Amygdala (tissue), 56 donors: ENCODE data around the gene NFAT5.
"Not testable (repeated sequence)": the region's sequence is repeated elsewhere in the genome, so short reads cannot be mapped to it uniquely, and the experiment has no call there.

ENCODE experiments used
- DNase-seq, 56 donors: peaks; one replicate each; lab custom pipeline; 2025; lab: John Stamatoyannopoulos, UW

The NFAT5 gene, protein sequence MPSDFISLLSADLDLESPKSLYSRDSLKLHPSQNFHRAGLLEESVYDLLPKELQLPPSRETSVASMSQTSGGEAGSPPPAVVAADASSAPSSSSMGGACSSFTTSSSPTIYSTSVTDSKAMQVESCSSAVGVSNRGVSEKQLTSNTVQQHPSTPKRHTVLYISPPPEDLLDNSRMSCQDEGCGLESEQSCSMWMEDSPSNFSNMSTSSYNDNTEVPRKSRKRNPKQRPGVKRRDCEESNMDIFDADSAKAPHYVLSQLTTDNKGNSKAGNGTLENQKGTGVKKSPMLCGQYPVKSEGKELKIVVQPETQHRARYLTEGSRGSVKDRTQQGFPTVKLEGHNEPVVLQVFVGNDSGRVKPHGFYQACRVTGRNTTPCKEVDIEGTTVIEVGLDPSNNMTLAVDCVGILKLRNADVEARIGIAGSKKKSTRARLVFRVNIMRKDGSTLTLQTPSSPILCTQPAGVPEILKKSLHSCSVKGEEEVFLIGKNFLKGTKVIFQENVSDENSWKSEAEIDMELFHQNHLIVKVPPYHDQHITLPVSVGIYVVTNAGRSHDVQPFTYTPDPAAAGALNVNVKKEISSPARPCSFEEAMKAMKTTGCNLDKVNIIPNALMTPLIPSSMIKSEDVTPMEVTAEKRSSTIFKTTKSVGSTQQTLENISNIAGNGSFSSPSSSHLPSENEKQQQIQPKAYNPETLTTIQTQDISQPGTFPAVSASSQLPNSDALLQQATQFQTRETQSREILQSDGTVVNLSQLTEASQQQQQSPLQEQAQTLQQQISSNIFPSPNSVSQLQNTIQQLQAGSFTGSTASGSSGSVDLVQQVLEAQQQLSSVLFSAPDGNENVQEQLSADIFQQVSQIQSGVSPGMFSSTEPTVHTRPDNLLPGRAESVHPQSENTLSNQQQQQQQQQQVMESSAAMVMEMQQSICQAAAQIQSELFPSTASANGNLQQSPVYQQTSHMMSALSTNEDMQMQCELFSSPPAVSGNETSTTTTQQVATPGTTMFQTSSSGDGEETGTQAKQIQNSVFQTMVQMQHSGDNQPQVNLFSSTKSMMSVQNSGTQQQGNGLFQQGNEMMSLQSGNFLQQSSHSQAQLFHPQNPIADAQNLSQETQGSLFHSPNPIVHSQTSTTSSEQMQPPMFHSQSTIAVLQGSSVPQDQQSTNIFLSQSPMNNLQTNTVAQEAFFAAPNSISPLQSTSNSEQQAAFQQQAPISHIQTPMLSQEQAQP (N-terminal part only)

DNA sequence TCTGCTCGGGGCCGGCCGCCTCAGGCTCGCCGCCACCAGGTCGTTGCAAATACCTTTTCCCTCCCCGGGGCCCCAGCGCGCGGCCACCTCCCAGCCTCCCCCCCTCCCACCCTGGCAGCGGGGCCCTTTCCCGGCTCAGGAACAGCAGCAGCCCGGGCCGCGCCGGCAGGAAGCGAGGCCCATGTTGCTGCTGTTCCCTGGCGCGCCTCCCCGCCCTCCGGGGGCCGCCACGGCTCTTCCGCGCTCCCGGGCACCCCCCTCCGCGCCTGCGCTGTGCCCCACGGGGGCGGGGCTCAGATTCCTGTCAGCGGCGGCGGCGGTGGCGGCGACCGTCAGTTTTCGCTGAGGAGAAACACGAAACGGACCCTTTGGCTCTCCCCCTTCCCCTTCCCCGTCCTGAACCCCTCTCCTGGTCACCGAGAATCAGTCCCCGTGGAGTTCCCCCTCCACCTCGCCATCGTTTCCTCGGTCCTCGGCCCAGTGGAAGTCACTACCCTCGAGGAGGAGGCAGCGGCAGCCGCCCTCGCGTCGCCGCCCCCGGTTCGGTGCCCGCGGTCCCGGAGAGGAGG lies at the start of gene NFAT5:
TSS of gene NFAT5 (plus strand) at position 296 of the 569 bp plus-strand sequence. CDS start 336 bp downstream, outside the sequence.
- peak; percentile 35 to 93 (median 82) for DNase-seq

GRCh38 chr16:69517914-69518313 lies 47.9 kb upstream of the NFAT5 start:
- not testable (repeated sequence) for DNase-seq

DNA sequence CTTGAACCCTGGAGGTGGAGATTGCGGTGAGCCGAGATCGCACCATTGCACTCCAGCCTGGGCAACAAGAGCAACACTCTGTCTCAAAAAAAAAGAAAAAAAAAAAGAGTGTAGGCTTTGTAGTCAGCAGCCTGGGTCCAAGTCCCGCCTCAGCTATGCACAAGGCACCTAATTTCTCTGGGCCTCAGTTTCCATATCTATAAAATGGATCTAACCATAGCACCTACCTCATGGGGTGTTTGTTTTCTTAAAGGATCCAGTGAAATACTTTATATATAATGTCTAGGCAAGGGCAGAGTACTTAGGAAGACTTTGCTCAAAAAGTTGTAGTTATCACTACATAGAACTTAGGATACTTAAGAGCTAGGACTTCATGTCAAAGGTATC lies 45.4 kb upstream of the NFAT5 start:
- no peak for DNase-seq

DNA sequence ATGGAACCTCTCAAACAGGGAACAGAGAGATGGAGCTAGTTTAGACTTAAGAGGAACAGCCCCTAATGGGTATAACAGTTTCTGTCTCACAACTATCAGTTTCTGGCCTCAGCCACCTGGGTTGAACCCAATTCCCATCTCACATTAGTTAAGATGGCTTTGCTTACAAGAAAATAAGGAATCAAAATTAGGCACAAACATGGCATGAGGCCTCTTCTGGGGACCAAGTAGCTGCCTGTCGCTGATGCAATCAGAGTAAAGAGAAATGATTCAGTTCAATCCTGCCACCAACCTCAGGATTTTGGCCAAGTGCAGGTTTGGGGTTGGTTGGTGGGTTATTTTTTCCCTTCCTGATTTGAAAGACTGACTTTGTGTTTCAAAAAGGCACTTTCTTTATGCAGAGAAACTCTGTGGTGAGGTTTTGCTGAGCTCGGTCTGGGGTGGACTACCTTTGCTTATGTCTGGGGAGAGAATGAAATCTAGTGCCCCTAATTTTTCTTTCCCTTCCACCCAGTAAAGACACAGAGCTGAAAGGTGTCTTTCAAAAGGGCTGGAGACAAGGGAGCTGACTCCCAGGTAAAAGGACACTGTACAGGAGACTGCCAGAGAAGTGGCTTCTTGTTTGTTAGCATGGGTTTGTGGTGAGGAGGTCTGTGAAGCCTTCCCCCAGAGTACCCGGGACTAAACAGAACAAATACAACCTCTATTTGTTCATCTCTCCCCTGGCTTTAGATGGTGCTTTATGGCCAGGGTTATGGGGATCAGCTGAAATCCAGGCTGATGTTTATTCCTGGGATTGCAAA lies 44.8 kb upstream of the NFAT5 start:
- DNase-seq: no peak

GRCh38 chr16:69522041-69522578 lies 43.7 kb upstream of the NFAT5 start:
- DNase-seq: no peak

DNA sequence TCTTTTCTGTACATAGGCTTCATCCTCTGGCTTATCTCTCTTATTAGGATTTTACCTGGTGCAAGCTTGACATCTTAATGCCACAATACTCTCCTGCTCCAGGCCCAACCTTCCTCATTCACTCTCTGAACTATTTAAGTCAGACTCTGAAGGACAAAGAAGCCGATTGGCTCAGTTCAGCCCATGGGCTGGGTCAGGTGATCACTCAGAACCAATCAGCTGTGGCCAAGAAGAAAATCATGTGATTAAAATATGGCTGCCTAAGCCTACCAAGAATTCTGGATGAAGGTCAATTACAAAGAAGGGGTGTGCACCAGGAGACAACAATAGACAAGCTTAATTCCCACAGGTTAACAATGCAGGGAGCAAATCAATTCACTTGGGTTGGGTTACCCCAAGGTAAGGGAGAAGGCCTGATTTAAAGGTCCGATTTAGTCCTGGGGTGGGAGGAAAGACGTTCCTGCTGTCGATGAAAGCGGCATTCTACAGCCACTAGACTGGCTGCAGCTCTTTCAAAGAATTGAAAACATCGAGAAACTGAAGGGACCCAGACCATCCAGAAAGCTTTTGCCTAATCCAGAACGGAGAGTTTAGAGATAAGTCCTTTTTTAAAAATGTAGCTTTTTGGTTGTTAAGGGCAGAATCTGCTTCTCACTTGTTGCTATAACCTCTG lies 42.9 kb upstream of the NFAT5 start:
- DNase-seq: no peak

DNA sequence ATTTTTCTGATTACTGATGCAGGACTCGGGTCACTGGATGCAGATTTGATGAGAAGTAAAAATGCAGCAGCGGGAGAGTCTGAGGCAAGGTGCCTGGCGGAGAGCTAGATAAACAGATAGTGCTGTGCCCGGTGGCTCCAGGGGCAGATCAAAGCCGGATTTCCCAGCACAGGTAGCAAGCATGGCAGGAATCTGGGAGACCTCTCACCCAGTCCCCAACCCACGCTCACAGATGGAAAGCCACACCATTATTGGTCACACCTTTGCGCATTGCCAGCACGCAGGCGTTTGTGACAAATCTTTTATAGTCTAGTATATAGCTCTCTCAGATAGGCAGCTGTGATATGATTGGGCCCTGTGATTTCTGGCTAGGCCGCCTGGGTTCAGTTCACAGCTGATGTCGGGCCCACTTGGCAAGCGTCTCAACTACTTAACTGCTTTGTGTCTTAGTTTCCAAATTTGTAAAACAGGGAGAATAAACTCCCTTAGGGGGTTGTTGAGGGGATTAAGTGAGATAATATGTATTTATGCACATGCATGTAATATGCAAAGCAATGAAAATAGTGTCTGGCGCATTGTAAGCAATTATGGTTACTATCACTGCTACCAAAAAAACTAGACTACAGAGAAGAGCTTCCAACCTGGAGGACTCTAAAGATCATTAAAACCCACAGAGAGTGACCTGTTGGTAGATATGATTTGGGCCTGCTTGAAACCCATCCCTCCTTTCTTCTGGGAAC lies 42.0 kb upstream of the NFAT5 start:
- DNase-seq: no peak

DNA sequence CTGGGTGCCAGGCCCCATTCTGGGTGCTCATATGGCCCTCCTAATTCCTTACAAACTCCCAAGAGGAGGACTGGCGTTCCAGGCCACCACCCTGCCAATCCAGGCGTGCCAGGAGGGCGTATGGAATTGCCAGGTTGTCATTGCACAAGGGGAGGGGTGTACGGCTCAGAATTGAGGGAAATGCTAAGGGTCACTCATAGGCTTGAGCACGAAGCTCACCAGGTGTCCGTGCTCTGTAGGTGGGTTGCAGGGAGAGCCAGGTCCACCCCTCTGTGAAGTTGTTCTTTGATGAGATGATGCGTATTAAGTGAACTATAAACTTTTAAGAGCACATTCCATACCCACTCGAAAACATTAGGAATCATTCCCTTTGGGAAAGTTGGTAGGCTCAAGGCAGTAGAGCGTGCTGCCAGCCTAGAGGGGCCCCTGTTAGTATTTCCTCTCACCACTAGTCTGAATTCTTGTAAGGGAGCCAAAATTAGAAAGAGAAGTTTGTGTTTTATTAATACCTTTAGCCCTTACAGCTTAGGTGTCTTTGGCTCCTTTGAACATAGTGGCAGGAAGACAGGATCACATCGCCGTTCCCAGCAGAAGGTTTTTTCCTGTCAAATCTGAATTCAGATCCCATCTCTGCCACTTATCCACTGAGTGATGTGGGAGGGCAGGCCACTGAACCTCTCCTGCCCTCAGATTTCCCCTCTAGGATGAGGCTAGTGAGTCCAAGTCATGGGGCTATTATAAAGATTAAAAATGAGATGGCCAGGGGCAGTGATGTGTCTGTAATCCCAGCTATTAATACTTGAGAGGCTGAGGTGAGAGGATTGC lies 38.7 kb upstream of the NFAT5 start:
- no peak for DNase-seq

- no peak for DNase-seq
Measured at GRCh38 chr16:69531988-69532387, 33.8 kb upstream of the NFAT5 start.

GRCh38 chr16:69532641-69533455 lies 32.9 kb upstream of the NFAT5 start:
- no peak for DNase-seq

DNA sequence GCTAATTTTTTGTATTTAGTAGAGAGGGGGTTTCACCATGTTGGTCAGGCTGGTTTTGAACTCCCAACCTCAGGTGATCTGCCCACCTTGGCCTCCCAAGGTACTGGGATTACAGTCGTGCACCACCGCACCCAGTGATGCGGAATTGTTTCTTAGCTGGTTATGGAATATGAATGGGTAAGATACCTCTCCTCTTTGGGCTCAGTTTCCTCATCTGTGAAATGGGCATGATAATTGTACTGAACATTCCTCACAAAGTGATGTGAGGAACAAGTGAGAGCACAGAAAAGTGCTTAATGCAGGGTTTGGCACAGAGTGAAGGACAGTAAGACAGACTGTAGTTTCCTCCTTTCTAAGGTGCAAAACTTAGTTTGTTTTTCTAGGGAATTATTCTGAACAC lies 31.0 kb upstream of the NFAT5 start:
- no peak for DNase-seq

GRCh38 chr16:69535123-69536050 lies 30.4 kb upstream of the NFAT5 start:
- peak in 1 of 56 donors; percentile 3 for DNase-seq

DNA sequence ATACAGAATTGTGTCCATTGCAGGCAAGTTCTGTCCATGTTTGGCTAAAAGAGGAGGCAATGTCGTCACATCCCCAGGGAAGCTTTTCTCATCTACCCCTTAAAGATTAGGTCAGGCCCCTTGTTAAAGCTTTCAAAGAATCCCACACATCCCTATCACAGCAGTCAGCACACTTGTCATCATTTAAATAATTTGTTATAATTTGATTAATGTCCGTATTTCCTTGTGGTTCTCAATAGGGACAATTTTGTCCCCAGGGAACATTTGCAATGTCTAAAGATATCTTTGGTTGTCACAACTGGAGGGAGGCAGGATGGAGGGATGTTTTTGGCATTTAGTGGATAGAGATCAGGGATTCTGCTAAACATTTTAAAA lies 28.1 kb upstream of the NFAT5 start:
- DNase-seq: no peak

GRCh38 chr16:69538808-69539207 lies 27.0 kb upstream of the NFAT5 start:
- no peak for DNase-seq

GRCh38 chr16:69542974-69543373 lies 22.8 kb upstream of the NFAT5 start:
- DNase-seq: no peak
